GM21515 (cell line): Measurements from ENCODE around the gene UGT2B28.
"Not testable (repeated sequence)": the region's sequence is repeated elsewhere in the genome, so short reads cannot be mapped to it uniquely, and the experiment has no call there.

Experiments used
- ATAC-seq: cut with Tn5 transposase; IDR thresholded peaks from one replicate; pipeline ENCODE4 v1.9.1; 2021; ENCODE audit not compliant: unreplicated experiment

UGT2B28 gene

GRCh38 chr4:69280081-69280480, at the start of gene UGT2B28:
TSS of gene UGT2B28 (plus strand) at chr4:69280475. CDS start at chr4:69280501, 26 bp downstream.
- not testable (repeated sequence) for ATAC-seq

- no peak for ATAC-seq
Observed at GRCh38 chr4:69239092-69239491, 41.2 kb upstream of the UGT2B28 start.

- ATAC-seq, result no peak
Observed at GRCh38 chr4:69239557-69240168, 40.6 kb upstream of the UGT2B28 start.

GRCh38 chr4:69240787-69241186, 39.5 kb upstream of the UGT2B28 start:
- not testable (repeated sequence) for ATAC-seq

- not testable (repeated sequence) for ATAC-seq
Observed at GRCh38 chr4:69241746-69242145, 38.5 kb upstream of the UGT2B28 start.

GRCh38 chr4:69242562-69243240, 37.6 kb upstream of the UGT2B28 start:
- ATAC-seq, result not testable (repeated sequence)

- not testable (repeated sequence) for ATAC-seq
Observed at GRCh38 chr4:69250884-69251283, 29.4 kb upstream of the UGT2B28 start.

- ATAC-seq, result not testable (repeated sequence)
Observed at GRCh38 chr4:69253147-69253772, 27.0 kb upstream of the UGT2B28 start.

GRCh38 chr4:69268612-69269011, 11.7 kb upstream of the UGT2B28 start:
- not testable (repeated sequence) for ATAC-seq

GRCh38 chr4:69296356-69296755, 16.1 kb downstream of the UGT2B28 start:
- not testable (repeated sequence) for ATAC-seq

GRCh38 chr4:69308426-69309033, 28.3 kb downstream of the UGT2B28 start:
- not testable (repeated sequence) for ATAC-seq

- not testable (repeated sequence) for ATAC-seq
Observed at GRCh38 chr4:69309549-69310076, 29.3 kb downstream of the UGT2B28 start.

- ATAC-seq, result not testable (repeated sequence)
Observed at GRCh38 chr4:69310262-69310661, 30.0 kb downstream of the UGT2B28 start.

- peak; percentile 76 for ATAC-seq
Observed at GRCh38 chr4:69317669-69318298, 37.5 kb downstream of the UGT2B28 start.

GRCh38 chr4:69321153-69321729, 41.0 kb downstream of the UGT2B28 start:
- ATAC-seq, result no peak

- no peak for ATAC-seq
Observed at GRCh38 chr4:69322055-69322454, 41.8 kb downstream of the UGT2B28 start.

GRCh38 chr4:69323284-69323683, 43.0 kb downstream of the UGT2B28 start:
- no peak for ATAC-seq

GRCh38 chr4:69330345-69331047, 50.2 kb downstream of the UGT2B28 start:
- ATAC-seq, result no peak

GRCh38 chr4:69331304-69331703, 51.0 kb downstream of the UGT2B28 start:
- ATAC-seq, result not testable (repeated sequence)

GRCh38 chr4:69335485-69335884, 55.2 kb downstream of the UGT2B28 start:
- not testable (repeated sequence) for ATAC-seq
